Stimulated activated CD4-positive, alpha-beta T cell treated with anti-CD3 and anti-CD28 coated beads, Interleukin-1b, Interleukin-23, amount 100 ng/mL, for 4 hours (primary cell): ENCODE results near the gene PPP2R2C.

Experiments used
- DNase-seq, 2 donors: peaks; one replicate each; pipeline ENCODE4 v3.0.0-alpha.2; 2020; ENCODE audit warnings: low read depth in 2 of 2

The PPP2R2C gene

GRCh38 chr4:6347511-6348045 is 124.8 kb downstream of the PPP2R2C start:
- DNase-seq = no peak

- no peak for DNase-seq
These were observed 125.9 kb downstream of the PPP2R2C start for GRCh38 chr4:6346373-6347110.

GRCh38 chr4:6345866-6346265 is 126.5 kb downstream of the PPP2R2C start:
- no peak for DNase-seq

GRCh38 chr4:6345096-6345830 is 127.2 kb downstream of the PPP2R2C start:
- no peak for DNase-seq

GRCh38 chr4:6343939-6344408 is 128.4 kb downstream of the PPP2R2C start:
- no peak for DNase-seq

- DNase-seq = no peak
These were observed 129.7 kb downstream of the PPP2R2C start for GRCh38 chr4:6342530-6343293.

- no peak for DNase-seq
These were observed 130.7 kb downstream of the PPP2R2C start for GRCh38 chr4:6341696-6342095.

GRCh38 chr4:6340446-6341015 is 131.9 kb downstream of the PPP2R2C start:
- no peak for DNase-seq

GRCh38 chr4:6339818-6340445 is 132.5 kb downstream of the PPP2R2C start:
- DNase-seq = no peak

GRCh38 chr4:6338951-6339817 is 133.2 kb downstream of the PPP2R2C start:
- no peak for DNase-seq

- no peak for DNase-seq
These were observed 134.1 kb downstream of the PPP2R2C start for GRCh38 chr4:6338175-6338950.

GRCh38 chr4:6337331-6337935 is 135.0 kb downstream of the PPP2R2C start:
- DNase-seq = no peak

GRCh38 chr4:6336166-6336565 is 136.2 kb downstream of the PPP2R2C start:
- no peak for DNase-seq

- no peak for DNase-seq
These were observed 137.3 kb downstream of the PPP2R2C start for GRCh38 chr4:6335040-6335590.

- DNase-seq = no peak
These were observed 138.1 kb downstream of the PPP2R2C start for GRCh38 chr4:6334203-6334887.

- DNase-seq = no peak
These were observed 138.9 kb downstream of the PPP2R2C start for GRCh38 chr4:6333301-6334202.

GRCh38 chr4:6332669-6333050 is 139.8 kb downstream of the PPP2R2C start:
- DNase-seq = no peak
